Coronary artery (tissue), 2 donors: ENCODE measurements around the gene MYO1E.

ENCODE experiments used
- DNase-seq: peaks from one replicate; pipeline ENCODE4 v3.0.0-alpha.2; 2017; ENCODE audit warnings: low spot score
- H3K27ac ChIP-seq, 2 donors: fragments of 200-600 bp; sonication (generic); one replicate each; pipeline ENCODE4 v1.5.1; 2016 to 2019
- H3K4me3 ChIP-seq: fragments of 200-600 bp; sonication (generic); 2 replicates; pipeline ENCODE4 v1.5.1; 2016; ENCODE audit warnings: mild to moderate bottlenecking, moderate library complexity
- TF ChIP-seq, protein P1 (sequence below): fragments of 200-600 bp; sonication (generic); IDR thresholded peaks from one replicate; pipeline ENCODE4 v1.5.1; 2019; ENCODE audit warnings: antibody characterized with exemption

MYO1E gene

DNA sequence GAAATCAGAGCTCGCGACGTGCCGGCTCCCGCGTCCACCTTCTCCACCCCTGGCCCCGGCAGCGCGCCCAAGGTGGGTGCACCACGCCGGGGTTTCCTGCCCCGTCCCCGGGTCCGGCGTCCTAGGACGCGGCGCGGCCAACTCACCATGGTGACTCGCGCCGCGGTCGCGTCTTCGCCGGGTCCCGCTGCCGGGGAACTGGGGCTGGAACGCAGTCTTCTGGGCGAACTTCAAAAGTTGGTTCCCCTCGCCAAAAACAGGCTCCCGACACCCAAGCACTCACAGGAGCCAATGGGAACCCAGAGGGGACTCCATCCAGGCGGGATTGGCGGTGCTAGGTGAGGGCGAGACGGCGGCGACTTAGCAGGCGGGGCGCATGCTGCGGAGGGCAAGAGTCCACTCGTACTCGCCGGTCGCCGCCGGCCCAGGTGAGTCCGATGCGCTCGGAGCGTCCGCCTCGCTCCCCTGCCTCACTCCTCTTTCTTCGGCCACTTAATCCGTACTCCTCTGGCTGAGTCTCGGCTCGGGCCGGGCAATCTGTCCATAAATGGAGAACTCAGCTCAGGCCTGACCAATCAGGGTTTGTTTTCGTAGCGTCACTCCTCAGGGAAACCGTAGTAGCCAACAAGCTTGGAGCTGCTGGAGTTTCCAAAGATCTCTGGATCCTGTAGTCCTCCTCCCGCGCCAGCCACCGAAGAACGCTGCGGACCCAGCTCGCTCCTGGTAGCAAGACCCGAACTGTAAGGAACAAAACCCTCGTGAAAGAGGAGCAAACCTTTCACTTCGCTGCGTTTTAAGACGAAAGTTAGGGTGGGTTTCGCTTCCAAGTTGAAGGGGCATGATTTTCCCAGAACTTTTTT lies at the start of gene MYO1E:
TSS of gene MYO1E (minus strand) at position 520 of the 860 bp plus-strand sequence. CDS start at position 149, 371 bp downstream.
- peak within 1 kb of the TSS; percentile 90 to 98 for H3K27ac ChIP-seq
- TF ChIP-seq, protein P1, sequence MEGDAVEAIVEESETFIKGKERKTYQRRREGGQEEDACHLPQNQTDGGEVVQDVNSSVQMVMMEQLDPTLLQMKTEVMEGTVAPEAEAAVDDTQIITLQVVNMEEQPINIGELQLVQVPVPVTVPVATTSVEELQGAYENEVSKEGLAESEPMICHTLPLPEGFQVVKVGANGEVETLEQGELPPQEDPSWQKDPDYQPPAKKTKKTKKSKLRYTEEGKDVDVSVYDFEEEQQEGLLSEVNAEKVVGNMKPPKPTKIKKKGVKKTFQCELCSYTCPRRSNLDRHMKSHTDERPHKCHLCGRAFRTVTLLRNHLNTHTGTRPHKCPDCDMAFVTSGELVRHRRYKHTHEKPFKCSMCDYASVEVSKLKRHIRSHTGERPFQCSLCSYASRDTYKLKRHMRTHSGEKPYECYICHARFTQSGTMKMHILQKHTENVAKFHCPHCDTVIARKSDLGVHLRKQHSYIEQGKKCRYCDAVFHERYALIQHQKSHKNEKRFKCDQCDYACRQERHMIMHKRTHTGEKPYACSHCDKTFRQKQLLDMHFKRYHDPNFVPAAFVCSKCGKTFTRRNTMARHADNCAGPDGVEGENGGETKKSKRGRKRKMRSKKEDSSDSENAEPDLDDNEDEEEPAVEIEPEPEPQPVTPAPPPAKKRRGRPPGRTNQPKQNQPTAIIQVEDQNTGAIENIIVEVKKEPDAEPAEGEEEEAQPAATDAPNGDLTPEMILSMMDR = no peak
- DNase-seq = peak; percentile 96

GRCh38 chr15:59420986-59421618 lies 48.4 kb upstream of the MYO1E start:
- DNase-seq = no peak
- no peak overlapping the region for H3K27ac ChIP-seq
- TF ChIP-seq, protein P1 = no peak
- no peak overlapping the region for H3K4me3 ChIP-seq

More for the DNA sequence above, at the start of gene MYO1E:
- peak within 1 kb of the TSS; percentile 93 for H3K4me3 ChIP-seq

- TF ChIP-seq, protein P1 = no peak
- no peak overlapping the region for H3K27ac ChIP-seq
- no peak for DNase-seq
- no peak overlapping the region for H3K4me3 ChIP-seq
Measured at GRCh38 chr15:59420108-59420507, 47.4 kb upstream of the MYO1E start.

- no peak overlapping the region for H3K4me3 ChIP-seq
- TF ChIP-seq, protein P1 = no peak
- no peak for DNase-seq
Measured at GRCh38 chr15:59419170-59419569, 46.5 kb upstream of the MYO1E start.

GRCh38 chr15:59416816-59417215 lies 44.1 kb upstream of the MYO1E start:
- Histone ChIP-seq H3K27ac (no peak overlapping the region), H3K4me3 (no peak overlapping the region)
- no peak for DNase-seq
- TF ChIP-seq, protein P1 = no peak

More at GRCh38 chr15:59419170-59419569, 46.5 kb upstream of the MYO1E start:
- H3K27ac ChIP-seq = no peak overlapping the region

DNA sequence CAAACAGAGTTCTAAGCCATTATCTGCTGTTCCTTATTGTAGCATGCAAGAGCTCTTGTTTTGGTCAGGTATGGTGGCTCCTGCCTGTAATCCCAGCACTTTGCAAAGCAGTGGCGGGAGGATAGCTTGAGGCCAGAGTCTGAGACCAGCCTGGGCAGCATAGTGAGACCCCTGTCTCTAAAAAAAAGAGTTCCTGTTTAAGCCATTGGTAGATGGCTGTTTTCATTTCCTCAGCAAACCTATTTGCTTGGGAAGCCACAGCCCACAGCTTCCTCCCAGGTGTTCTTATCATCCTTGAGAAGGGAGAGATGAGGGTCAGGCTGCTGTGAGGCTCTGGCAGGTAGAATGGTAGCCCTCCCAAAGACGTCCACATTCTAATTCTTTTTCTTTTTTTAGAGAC lies 40.9 kb upstream of the MYO1E start:
- no peak for DNase-seq
- no peak overlapping the region for H3K27ac ChIP-seq
- no peak overlapping the region for H3K4me3 ChIP-seq
- TF ChIP-seq, protein P1 = no peak
